ENCODE measurements around the gene SHANK3. TPM values are rescaled to one million over a fixed set of nuclear protein-coding genes. Genes with fewer than 3 reads are reported as not detected.
A peak's percentile ranks its signal among the peaks of the same experiment; 100 is the strongest.

SHANK3 gene
- total RNA-seq, 1 donor: 0.90 TPM

DNA sequence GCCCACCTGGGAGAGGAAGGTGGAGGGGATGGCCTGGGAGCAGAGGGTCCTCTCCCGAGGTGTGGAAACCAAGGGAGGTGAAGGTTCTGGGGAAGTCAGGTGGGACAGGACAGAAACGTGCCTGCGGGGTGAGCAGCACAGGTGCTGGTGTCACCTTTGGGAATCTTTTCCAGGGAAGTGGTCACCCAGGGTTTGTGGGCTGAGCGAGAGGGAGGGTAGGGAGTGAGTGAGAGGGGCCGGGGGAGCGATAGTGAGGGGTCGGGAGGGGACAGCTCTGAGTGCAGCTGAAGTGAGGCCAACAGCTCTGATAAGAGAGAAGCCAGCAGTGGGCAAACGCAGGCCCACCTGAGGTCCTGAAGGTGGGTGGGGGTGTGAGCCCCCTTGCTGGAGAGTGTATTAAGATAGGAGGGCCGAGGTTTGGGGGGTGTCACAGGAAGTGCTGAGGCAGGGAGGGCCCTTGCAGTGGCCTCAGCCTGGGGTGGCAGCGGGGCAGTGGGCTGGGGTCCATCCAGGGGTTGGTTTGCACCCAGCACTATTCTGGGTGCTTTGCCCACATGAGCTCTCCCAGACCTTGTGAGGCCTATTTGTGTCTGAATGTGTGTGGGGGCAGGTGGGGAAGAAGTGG lies 1.6 kb upstream of the SHANK3 start:
- DNase-seq (ENCODE audit: low read depth): no peak
- H3K4me3 ChIP-seq (ENCODE audit: low read depth, low read length): no peak overlapping the region
- TF ChIP-seq, protein P1, sequence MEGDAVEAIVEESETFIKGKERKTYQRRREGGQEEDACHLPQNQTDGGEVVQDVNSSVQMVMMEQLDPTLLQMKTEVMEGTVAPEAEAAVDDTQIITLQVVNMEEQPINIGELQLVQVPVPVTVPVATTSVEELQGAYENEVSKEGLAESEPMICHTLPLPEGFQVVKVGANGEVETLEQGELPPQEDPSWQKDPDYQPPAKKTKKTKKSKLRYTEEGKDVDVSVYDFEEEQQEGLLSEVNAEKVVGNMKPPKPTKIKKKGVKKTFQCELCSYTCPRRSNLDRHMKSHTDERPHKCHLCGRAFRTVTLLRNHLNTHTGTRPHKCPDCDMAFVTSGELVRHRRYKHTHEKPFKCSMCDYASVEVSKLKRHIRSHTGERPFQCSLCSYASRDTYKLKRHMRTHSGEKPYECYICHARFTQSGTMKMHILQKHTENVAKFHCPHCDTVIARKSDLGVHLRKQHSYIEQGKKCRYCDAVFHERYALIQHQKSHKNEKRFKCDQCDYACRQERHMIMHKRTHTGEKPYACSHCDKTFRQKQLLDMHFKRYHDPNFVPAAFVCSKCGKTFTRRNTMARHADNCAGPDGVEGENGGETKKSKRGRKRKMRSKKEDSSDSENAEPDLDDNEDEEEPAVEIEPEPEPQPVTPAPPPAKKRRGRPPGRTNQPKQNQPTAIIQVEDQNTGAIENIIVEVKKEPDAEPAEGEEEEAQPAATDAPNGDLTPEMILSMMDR (IDR thresholded peaks at IDR 0.05; ENCODE audit: insufficient read depth, low read length): no peak

DNA sequence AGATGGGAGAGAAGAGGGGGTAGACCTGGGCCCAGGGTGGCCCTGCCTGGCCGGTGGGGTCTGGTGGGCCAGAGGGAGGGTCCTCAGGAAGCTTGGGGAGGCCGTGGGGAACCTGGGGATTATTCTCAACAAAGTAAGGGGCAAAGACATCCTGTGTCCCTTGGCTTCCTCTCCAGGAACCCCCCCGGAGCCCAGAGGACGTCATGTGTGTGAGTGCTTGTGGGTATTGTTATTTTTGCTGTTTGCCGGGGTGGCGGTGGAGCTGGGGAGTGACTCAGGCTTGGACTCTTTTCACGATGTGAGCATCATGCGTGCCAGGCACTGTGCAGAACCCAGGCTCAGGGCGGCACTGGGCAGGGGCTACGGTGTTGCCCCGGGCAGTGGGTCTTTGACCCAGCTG lies 982 bp upstream of the SHANK3 start:
- TF ChIP-seq, protein P1 (IDR thresholded peaks at IDR 0.05; ENCODE audit: insufficient read depth, low read length): no peak
- no peak overlapping the region for H3K4me3 ChIP-seq (ENCODE audit: low read depth, low read length)
- no peak for DNase-seq (ENCODE audit: low read depth)

DNA sequence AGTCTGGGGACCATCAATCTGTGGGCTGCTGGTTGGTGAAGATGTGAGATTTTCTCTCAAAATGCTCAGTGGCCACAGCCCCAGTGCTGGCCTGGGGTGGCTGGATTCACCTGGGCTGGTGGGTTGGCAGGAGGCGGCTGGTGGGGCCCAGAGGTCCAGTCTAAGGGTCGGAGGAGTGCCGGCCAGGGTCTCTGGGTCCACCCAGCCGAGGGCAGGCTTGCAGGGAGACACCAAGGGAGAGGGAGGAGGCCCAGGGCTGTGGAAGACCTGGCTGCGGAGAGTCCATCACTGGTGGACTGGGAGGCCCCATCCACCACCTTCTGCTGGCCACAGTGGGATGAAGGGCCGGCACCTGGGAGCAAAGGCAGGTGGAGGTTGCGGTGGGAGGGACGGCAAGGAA lies 582 bp upstream of the SHANK3 start:
- H3K4me3 ChIP-seq (ENCODE audit: low read depth, low read length): no peak overlapping the region
- no peak for DNase-seq (ENCODE audit: low read depth)
- TF ChIP-seq, protein P1 (IDR thresholded peaks at IDR 0.05; ENCODE audit: insufficient read depth, low read length): no peak

DNA sequence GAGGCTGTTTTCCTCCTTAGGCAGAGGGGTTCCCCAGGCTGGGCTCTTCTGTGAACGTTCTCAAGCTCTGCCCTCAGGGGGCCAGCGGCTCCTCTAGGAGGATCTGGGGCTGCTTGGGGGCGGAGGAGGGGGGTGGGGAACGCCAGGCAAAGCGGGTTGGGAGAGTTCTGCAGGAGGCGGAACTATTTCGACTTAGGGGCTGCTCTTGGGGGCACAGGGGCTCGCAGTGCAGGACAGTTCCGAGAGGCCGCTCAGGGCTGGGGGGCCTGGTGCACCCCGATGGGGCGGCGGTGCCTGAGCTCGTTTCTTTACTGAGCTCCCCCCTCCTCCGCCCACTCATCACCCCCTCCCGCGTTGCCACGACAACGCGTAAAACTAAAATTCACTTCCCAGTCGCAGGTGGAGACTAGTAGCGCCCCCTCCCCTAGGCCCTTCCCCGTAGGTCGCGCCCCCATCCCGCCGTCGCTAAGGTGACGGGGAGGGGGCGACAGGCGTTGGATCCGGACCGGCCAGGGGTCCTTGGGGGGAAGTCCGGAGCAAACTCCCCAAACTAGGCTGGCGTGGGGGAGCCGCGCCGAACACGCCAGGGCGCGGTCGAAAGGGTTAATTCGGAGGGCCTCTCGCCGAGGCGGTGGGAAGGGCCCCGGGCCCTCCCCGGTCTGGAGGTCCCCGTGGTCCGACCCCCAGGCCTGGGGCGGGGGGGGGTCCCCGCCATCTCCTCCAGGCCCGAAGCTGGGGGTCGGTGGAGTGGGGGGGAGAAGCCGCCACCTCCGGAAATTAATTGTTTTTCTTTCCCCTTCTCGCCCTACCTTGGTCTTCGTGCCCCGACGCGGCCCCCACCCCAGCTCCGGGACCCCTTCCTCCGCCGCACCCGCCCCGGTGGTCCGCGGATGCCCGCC lies 857 bp downstream of the SHANK3 start:
- H3K4me3 ChIP-seq (ENCODE audit: low read depth, low read length): no peak overlapping the region
- no peak for DNase-seq (ENCODE audit: low read depth)
- TF ChIP-seq, protein P1 (IDR thresholded peaks at IDR 0.05; ENCODE audit: insufficient read depth, low read length): no peak

DNA sequence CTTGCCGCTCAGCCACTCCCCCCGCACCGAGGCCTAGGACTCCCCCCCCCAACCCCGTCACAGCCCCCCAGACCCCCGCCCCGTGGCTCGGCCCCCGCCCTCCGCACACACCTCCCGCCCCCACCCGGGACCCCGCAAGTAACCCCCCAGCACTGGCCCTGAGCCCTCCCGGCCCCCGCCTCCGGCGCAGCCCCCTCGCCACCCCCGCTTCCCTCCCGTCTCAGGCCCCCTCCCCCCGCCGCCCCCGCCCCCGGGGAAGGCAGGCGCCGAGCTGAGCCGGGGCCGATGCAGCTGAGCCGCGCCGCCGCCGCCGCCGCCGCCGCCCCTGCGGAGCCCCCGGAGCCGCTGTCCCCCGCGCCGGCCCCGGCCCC lies 1.5 kb downstream of the SHANK3 start:
- TF ChIP-seq, protein P1 (IDR thresholded peaks at IDR 0.05; ENCODE audit: insufficient read depth, low read length): no peak
- DNase-seq (ENCODE audit: low read depth): no peak
- H3K4me3 ChIP-seq (ENCODE audit: low read depth, low read length): no peak overlapping the region

DNA sequence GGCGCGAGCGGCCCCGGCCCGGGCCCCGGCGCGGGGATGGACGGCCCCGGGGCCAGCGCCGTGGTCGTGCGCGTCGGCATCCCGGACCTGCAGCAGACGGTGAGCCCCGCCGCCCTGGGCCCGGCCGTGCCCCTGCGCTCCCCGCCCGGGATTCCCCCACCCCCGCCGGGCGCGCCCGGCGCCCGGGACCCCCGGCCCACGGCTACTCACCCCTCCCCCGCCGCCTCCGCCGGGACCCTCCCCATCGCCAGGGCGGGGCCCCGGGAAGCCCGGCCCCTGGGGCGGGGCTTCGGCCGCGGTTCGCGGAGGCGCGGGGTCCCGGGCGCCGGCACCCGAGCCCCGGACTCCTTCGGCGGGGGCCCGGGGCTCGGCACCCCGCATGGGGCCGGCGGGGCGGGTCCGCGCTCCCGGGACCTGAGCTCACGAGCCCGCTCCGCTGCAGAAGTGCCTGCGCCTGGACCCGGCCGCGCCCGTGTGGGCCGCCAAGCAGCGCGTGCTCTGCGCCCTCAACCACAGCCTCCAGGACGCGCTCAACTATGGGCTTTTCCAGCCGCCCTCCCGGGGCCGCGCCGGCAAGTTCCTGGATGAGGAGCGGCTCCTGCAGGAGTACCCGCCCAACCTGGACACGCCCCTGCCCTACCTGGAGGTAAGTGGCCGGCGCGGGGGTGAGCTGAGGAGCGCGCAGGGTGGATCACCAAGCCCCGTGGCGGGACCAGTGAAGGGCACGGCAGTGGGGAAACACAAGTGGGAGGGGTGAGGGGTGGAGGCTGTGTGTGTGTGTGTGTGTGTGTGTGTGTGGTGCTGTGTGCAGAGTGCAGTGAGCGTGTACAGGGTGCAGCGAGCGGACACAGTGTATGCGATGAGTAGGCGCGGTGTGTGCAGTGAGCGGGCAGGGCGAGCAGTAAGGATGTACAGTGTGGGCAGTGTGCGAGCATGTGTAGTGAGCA lies 2.3 kb downstream of the SHANK3 start:
- DNase-seq (ENCODE audit: low read depth): no peak
- peak overlapping the region; percentile 13 for H3K4me3 ChIP-seq (ENCODE audit: low read depth, low read length)
- TF ChIP-seq, protein P1 (IDR thresholded peaks at IDR 0.05; ENCODE audit: insufficient read depth, low read length): no peak
